ENCODE measurements around the gene PACRG. TPM values are rescaled to one million over a fixed set of nuclear protein-coding genes. Genes with fewer than 3 reads are reported as not detected.

The PACRG gene
- total RNA-seq, 1 experiment from 2014 or later, result 0.26 TPM

- no peak overlapping the region for H2AFZ ChIP-seq (ENCODE audit: low read length)
- no peak overlapping the region for H4K91ac ChIP-seq (ENCODE audit: insufficient read length, low read depth, low read length)
- H3K4ac ChIP-seq (ENCODE audit: low read depth, low read length), result no peak overlapping the region
- H3K4me3 Mint-ChIP-seq, result no peak overlapping the region
- H3K9ac ChIP-seq (ENCODE audit: extremely low read depth, insufficient read length, low read length), result no peak overlapping the region
- no peak overlapping the region for H2BK15ac ChIP-seq (ENCODE audit: low read depth, low read length)
- H4K8ac ChIP-seq (replicated peaks; ENCODE audit: insufficient read length, low read depth, low read length), result no peak overlapping the region
- no peak overlapping the region for H3K56ac ChIP-seq (ENCODE audit: insufficient read length, low read depth, low read length)
- WGBS (ENCODE audit: extremely low coverage, insufficient read length, low lambda C conversion rate), result no CpG with 5 or more reads among the region's 4 CpGs
- no peaks in the 10 kb centered on the region for H3K27me3 ChIP-seq (ENCODE audit: insufficient read depth, low read length)
- no peaks in the 10 kb centered on the region for H3K36me3 Mint-ChIP-seq (ENCODE audit: insufficient read depth in 1 of 3, low read depth in 3 of 3)
- no peaks in the 10 kb centered on the region for H3K27me3 Mint-ChIP-seq (ENCODE audit: low read depth)
- no peak overlapping the region for H2BK12ac ChIP-seq (ENCODE audit: insufficient read length, low read depth, low read length)
- no peak overlapping the region for H4K5ac ChIP-seq (ENCODE audit: insufficient read length, low read depth, low read length)
- no peak overlapping the region for H2BK20ac ChIP-seq (ENCODE audit: low read depth, low read length, poor library complexity, severe bottlenecking)
- H3K79me1 ChIP-seq (ENCODE audit: insufficient read depth, low read depth, low read length, poor library complexity, severe bottlenecking), result no peaks in the 10 kb centered on the region
- no peak overlapping the region for H3T11ph ChIP-seq (ENCODE audit: low read length)
- no peaks in the 10 kb centered on the region for H3K9me3 ChIP-seq (ENCODE audit: control insufficient read depth, low read depth, low read length)
- H3K79me2 ChIP-seq (ENCODE audit: insufficient read depth, low read length), result no peaks in the 10 kb centered on the region
- H2BK5ac ChIP-seq (ENCODE audit: insufficient read length, low read length), result no peak overlapping the region
- H4K20me1 ChIP-seq (ENCODE audit: control insufficient read depth, insufficient read depth, insufficient read length), result no peaks in the 10 kb centered on the region
- no peaks in the 10 kb centered on the region; a peak in 1 of 5 replicates for H3K9me3 Mint-ChIP-seq
- H3K23ac ChIP-seq (ENCODE audit: insufficient read length, low read depth, low read length), result no peak overlapping the region
- H3K4me2 ChIP-seq (ENCODE audit: insufficient read depth, insufficient read length, low read length), result no peak overlapping the region
- no peak overlapping the region for H3K18ac ChIP-seq (ENCODE audit: insufficient read length, low read depth, low read length)
- H3K4me1 ChIP-seq (ENCODE audit: insufficient read depth, low read length), result no peaks in the 10 kb centered on the region
- no peak for DNase-seq
- H2AK5ac ChIP-seq (ENCODE audit: insufficient read length, low read length), result no peak overlapping the region
- TF ChIP-seq CTCF (conservative IDR thresholded peaks at IDR 0.05), result no peak
- no peaks in the 10 kb centered on the region for H3K23me2 ChIP-seq (ENCODE audit: insufficient read length, low read depth, low read length, poor library complexity, severe bottlenecking)
- H3K27ac Mint-ChIP-seq, result no peak overlapping the region
- H3K27ac ChIP-seq (ENCODE audit: insufficient read length, low read depth, low read length), result no peak overlapping the region
- H3K4me1 Mint-ChIP-seq, result no peaks in the 10 kb centered on the region
- H2BK120ac ChIP-seq (ENCODE audit: low read depth, low read length, poor library complexity, severe bottlenecking), result no peak overlapping the region
- no peak overlapping the region for H3K14ac ChIP-seq (ENCODE audit: insufficient read depth, low read length)
Observed at GRCh38 chr6:162680871-162681270, 46.9 kb upstream of the PACRG start.
